Central memory CD4-positive, alpha-beta T cell (primary cell): ENCODE data around the gene FNDC3A.
"Not testable (repeated sequence)": the region's sequence is repeated elsewhere in the genome, so short reads cannot be mapped to it uniquely, and the experiment has no call there.

Source experiments
- DNase-seq: peaks from one replicate; pipeline ENCODE4 v3.0.0; 2022

The FNDC3A gene

GRCh38 chr13:49098771-49099512 lies 123.2 kb downstream of the FNDC3A start:
- no peak for DNase-seq

- no peak for DNase-seq
Observed at GRCh38 chr13:49099513-49099877, 123.8 kb downstream of the FNDC3A start.

- DNase-seq: no peak
Observed at GRCh38 chr13:49100637-49101570, 125.2 kb downstream of the FNDC3A start.

- no peak for DNase-seq
Observed at GRCh38 chr13:49108196-49108595, 132.5 kb downstream of the FNDC3A start.

GRCh38 chr13:49110122-49110912 lies 134.6 kb downstream of the FNDC3A start:
- DNase-seq: peak; percentile 75

- DNase-seq: no peak
Observed at GRCh38 chr13:49110913-49111170, 135.1 kb downstream of the FNDC3A start.

GRCh38 chr13:49112782-49113525 lies 137.2 kb downstream of the FNDC3A start:
- DNase-seq: no peak

- no peak for DNase-seq
Observed at GRCh38 chr13:49113526-49114286, 138.0 kb downstream of the FNDC3A start.

- DNase-seq: no peak
Observed at GRCh38 chr13:49116873-49117272, 141.2 kb downstream of the FNDC3A start.

GRCh38 chr13:49118455-49118854 lies 142.7 kb downstream of the FNDC3A start:
- DNase-seq: not testable (repeated sequence)

- DNase-seq: no peak
Observed at GRCh38 chr13:49124693-49125304, 149.1 kb downstream of the FNDC3A start.

- DNase-seq: no peak
Observed at GRCh38 chr13:49125964-49126524, 150.3 kb downstream of the FNDC3A start.

- DNase-seq: no peak
Observed at GRCh38 chr13:49132479-49133002, 156.8 kb downstream of the FNDC3A start.

- no peak for DNase-seq
Observed at GRCh38 chr13:49134305-49134704, 158.6 kb downstream of the FNDC3A start.

GRCh38 chr13:49137138-49137643 lies 161.5 kb downstream of the FNDC3A start:
- not testable (repeated sequence) for DNase-seq

- no peak for DNase-seq
Observed at GRCh38 chr13:49140910-49141611, 165.3 kb downstream of the FNDC3A start.

- peak; percentile 43 for DNase-seq
Observed at GRCh38 chr13:49146950-49147355, 171.2 kb downstream of the FNDC3A start.

GRCh38 chr13:49148405-49148804 lies 172.7 kb downstream of the FNDC3A start:
- no peak for DNase-seq

GRCh38 chr13:49157955-49158584 lies 182.4 kb downstream of the FNDC3A start:
- not testable (repeated sequence) for DNase-seq
